Stomach (tissue), 9 donors: ENCODE data around the gene CPT1B. TPM values are rescaled to one million over a fixed set of nuclear protein-coding genes. Genes with fewer than 3 reads are reported as not detected.

ENCODE experiments used
- DNase-seq, 2 donors: peaks; one replicate each; pipeline versions ENCODE4 v3.0.0 to v3.0.0-alpha.2; 2013 to 2019
- H3K27ac ChIP-seq, 5 donors: fragments of 200-600 bp in 4 of 5; sonication (generic) in 4 of 5; one replicate each; pipeline ENCODE4 v1.5.1; 2013 to 2019; ENCODE audit warnings: mild to moderate bottlenecking in 1 of 5, moderate library complexity in 1 of 5
- H3K27me3 ChIP-seq, 3 donors: fragments of 200-600 bp; sonication (generic); one replicate each; pipeline ENCODE4 v1.5.1; 2017 to 2019; ENCODE audit warnings: mixed run types in 1 of 3
- H3K36me3 ChIP-seq, 4 donors: fragments of 200-600 bp; sonication (generic); 1 replicate in 3 of 4; 2 replicates in 1 of 4; pipeline ENCODE4 v1.5.1; 2016 to 2019
- H3K4me1 ChIP-seq, 4 donors: fragments of 200-600 bp; sonication (generic); one replicate each; pipeline ENCODE4 v1.5.1; 2016 to 2019
- H3K4me3 ChIP-seq, 4 donors: fragments of 200-600 bp; sonication (generic) in 3 of 4; one replicate each; pipeline ENCODE4 v1.5.1; 2016 to 2019; ENCODE audit warnings: mild to moderate bottlenecking in 1 of 4
- H3K9me3 ChIP-seq, 4 donors: fragments of 200-600 bp; sonication (generic); one replicate each; pipeline ENCODE4 v1.5.1; 2016 to 2019
- EP300 ChIP-seq: sonication (generic); formaldehyde crosslinking; IDR thresholded peaks from one replicate; pipeline ENCODE4 v1.6.1; 2017; ENCODE audit warnings: antibody characterized with exemption
- POLR2A ChIP-seq, 4 donors: fragments of 450-650 bp; IDR thresholded peaks; one replicate each; pipeline ENCODE4 v1.6.1; 2016; ENCODE audit warnings: antibody characterized with exemption in 4 of 4, control low read depth in 2 of 4, mild to moderate bottlenecking in 1 of 4, moderate library complexity in 1 of 4
- POLR2AphosphoS5 ChIP-seq, 3 donors: sonication (generic); formaldehyde crosslinking; IDR thresholded peaks; one replicate each; pipeline ENCODE4 v1.6.1; 2016; ENCODE audit warnings: antibody characterized with exemption in 3 of 3
- WGBS, 5 donors: extraction: QIAGEN DNeasy Blood & Tissue Kit in 3 of 5; methylation state at CpG; one replicate each; pipeline versions ENCODE4 v1.1.5 to v1.1.7; 2013 to 2018; 5-methylcytosine and 5-hydroxymethylcytosine counted together
- intact Hi-C: fragments of 100-400 bp; cut with DNase I; formaldehyde crosslinking; loops from one replicate; pipeline ENCODE4 v1.15.1; 2023; ENCODE audit warnings: low total_unique reads
- polyA plus RNA-seq, 3 donors: library from polyadenylated mRNA; stranded (reverse); fragments of 200-250 nt; gene quantifications; one replicate each; pipeline ENCODE4 v1.2.3, GENCODE V29; 2013
- total RNA-seq, 5 donors: library from RNA; depleted of rRNA; stranded (reverse); fragments of >200 nt; gene quantifications; one replicate each; pipeline versions ENCODE4 v1.1.0 to v1.2.3, GENCODE V29; 2014 to 2016
- TF ChIP-seq, protein P1 (sequence below), 7 experiments: fragments of 450-650 bp in 4 of 7; fragments of 200-600 bp in 3 of 7; sonication (generic) in 3 of 7; IDR thresholded peaks; one replicate each; pipeline ENCODE4 v1.5.1; 2016 to 2019; ENCODE audit warnings: antibody characterized with exemption in 7 of 7, control low read depth in 2 of 7, mild to moderate bottlenecking in 1 of 7
- donor health status: healthy with polysubstance abuse.
- donor health status: Bipolar disorder and iron deficiency.
- donor health status: healthy.

CPT1B gene
- total and polyA plus RNA-seq, 8 donors = 6.6 to 164 (median 21.0) TPM

DNA sequence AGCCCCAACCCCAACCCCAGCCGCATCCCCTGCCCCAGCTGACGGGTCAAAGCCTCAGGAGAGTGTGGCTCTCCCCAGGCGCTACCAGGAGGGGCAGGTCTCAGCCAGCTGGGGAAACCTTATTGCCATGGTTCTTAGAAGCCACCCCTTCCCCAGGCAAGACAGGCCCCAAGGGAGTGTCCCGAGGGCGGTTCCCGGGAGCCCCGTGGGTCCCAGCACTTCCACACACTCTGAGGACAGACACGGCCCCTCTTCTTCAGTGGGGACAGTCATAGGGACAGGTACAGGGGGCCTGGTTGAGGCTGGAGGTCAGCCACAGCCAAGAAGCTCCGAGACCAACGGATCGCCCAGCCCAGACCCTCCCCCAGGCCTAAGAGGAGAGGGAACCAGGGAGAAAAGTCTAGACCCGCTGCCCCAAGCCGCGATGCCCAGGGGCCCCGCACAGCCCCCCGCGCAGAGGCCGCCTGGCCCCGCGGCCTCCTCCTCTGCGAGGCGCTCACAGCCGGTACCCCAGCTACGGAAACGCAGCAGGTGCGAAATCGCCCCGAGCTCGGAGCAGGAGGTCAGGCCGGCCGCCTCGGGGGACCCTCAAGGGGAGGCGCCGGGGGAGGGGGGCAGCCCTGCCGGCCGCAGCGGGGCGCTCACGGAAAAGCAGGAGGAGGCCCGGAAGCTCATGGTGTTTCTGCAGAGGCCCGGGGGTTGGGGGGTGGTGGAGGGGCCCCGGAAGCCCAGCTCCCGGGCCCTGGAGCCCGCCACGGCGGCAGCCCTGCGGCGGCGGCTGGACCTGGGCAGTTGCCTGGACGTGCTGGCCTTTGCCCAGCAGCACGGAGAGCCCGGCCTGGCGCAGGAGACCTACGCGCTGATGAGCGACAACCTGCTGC lies 29.9 kb downstream of the CPT1B start:
- intact Hi-C loops = no loop called here
- H3K4me1 ChIP-seq = peaks cover 17 to 51% (median 34%) of the 10 kb centered on the region in 4 donors
- peak overlapping the region; percentile 29 to 42 (median 32) for H3K4me3 ChIP-seq
- H3K36me3 ChIP-seq = no peaks in the 10 kb centered on the region
- TF ChIP-seq, protein P1, sequence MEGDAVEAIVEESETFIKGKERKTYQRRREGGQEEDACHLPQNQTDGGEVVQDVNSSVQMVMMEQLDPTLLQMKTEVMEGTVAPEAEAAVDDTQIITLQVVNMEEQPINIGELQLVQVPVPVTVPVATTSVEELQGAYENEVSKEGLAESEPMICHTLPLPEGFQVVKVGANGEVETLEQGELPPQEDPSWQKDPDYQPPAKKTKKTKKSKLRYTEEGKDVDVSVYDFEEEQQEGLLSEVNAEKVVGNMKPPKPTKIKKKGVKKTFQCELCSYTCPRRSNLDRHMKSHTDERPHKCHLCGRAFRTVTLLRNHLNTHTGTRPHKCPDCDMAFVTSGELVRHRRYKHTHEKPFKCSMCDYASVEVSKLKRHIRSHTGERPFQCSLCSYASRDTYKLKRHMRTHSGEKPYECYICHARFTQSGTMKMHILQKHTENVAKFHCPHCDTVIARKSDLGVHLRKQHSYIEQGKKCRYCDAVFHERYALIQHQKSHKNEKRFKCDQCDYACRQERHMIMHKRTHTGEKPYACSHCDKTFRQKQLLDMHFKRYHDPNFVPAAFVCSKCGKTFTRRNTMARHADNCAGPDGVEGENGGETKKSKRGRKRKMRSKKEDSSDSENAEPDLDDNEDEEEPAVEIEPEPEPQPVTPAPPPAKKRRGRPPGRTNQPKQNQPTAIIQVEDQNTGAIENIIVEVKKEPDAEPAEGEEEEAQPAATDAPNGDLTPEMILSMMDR (IDR thresholded peaks at IDR 0.05) = no peak
- TF ChIP-seq POLR2A (IDR thresholded peaks at IDR 0.05) (no peak), EP300 (no peak), POLR2AphosphoS5 (IDR thresholded peaks at IDR 0.05) (no peak)
- H3K27me3 ChIP-seq = peaks cover 11 to 76% (median 26%) of the 10 kb centered on the region in 3 donors
- no peaks in the 10 kb centered on the region for H3K9me3 ChIP-seq
- peak in 1 of 2 donors; percentile 58 for DNase-seq
- WGBS, 5 donors = 9 to 21% (median 11%) methylated on average over 6 to 56 of the region's 56 CpGs
- H3K27ac ChIP-seq = peak overlapping the region; percentile 23 to 60 (median 28)

DNA sequence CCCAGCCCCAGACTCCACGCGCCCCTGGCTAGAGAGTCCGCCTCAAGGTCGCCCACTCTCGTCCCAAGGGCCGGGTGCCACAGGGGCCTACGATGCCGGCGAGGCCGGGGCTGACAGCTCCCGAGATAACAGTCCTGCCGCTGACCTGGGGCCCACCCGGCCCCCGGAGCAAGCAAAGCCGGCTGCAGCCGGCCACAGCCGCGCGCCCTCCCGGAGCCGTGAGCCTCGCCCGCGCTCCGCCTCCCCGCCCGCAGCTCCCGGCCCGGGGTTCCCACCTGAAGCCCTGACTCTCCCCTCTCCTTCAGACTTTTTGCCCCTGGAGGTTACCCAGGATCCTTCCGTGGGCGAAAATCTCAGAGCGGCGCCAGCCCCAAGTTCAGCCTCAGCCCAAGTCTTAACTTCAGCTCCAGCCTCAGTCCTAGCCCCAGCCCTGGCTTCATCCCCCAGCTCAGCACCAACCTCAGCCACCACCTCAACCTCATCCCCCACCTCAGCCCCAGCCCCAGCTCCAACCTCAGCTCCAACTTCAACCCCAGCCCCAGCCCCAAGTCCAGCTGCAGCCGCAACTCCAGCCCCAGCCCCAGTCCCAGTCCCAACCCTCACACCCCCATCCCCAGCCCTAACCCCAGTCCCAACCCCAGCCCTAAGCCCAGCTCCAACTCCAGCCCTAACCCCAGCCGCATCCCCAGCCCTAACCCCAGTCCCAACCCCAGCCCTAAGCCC lies 30.8 kb downstream of the CPT1B start:
- intact Hi-C loops = no loop called here
- Histone ChIP-seq H3K27me3 (peaks cover 11 to 76% (median 26%) of the 10 kb centered on the region in 3 donors), H3K9me3 (no peaks in the 10 kb centered on the region), H3K4me3 (no peak overlapping the region), H3K36me3 (no peaks in the 10 kb centered on the region), H3K27ac (no peak overlapping the region), H3K4me1 (peaks cover 17 to 51% (median 34%) of the 10 kb centered on the region in 4 donors)
- no peak for DNase-seq
- 13 to 38% (median 28%) methylated on average over 19 to 35 of the region's 35 CpGs for WGBS, 5 donors
- TF ChIP-seq EP300 (no peak), POLR2AphosphoS5 (IDR thresholded peaks at IDR 0.05) (no peak), POLR2A (IDR thresholded peaks at IDR 0.05) (no peak)
- TF ChIP-seq, protein P1 (IDR thresholded peaks at IDR 0.05) = no peak

DNA sequence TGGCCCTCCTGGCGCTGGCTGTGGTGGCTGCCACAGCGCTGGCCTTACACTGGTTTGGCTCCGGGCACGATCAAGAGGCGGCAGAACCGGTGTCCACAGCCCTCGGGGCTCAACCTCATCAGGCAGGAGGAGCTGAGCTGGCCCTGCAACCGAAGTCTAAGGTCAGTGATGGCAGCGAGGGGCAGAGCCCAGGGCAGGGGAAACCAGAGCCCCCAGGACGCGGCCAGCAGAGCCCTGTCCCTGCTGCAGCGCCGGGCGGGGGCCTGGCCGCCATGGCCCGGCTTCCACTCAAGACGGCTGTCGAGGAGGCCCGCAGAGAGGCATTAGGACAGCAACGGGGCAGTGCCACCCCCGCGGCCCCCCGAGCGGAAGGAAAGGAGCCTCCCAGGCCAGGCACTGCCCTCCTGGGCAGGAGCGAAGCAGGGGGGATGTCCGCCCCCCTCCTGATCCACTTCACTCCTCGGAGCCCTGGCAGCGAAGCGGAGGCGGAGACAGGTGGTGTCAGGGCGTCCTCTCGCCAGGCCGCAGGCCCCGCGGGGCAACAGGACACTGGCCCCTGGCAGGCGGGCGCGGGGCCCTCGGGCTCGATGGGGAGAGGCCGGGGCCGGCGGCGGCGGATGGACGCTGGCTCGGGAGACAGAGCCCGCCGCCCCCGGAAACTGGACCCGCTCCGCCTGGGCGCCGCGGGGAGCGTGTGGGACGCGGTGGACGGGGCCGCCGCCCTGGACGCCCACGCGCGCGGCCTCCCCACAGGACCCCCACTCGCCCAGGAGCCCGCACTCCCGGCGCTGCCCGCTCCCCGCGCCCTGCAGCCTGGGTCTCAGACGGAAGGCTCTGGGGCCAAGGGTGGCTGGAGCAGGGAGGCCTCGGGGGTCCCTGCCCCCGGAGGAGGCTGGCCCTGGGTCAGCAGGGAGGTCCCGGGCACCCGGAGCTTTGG lies 31.6 kb downstream of the CPT1B start:
- no peaks in the 10 kb centered on the region for H3K36me3 ChIP-seq
- H3K4me1 ChIP-seq = peaks cover 17 to 51% (median 34%) of the 10 kb centered on the region in 4 donors
- intact Hi-C loops = no loop called here
- H3K9me3 ChIP-seq = no peaks in the 10 kb centered on the region
- H3K27me3 ChIP-seq = peaks cover 11 to 76% (median 26%) of the 10 kb centered on the region in 3 donors
- no peak overlapping the region for H3K27ac ChIP-seq
- no peak for DNase-seq
- TF ChIP-seq, protein P1 (IDR thresholded peaks at IDR 0.05) = no peak
- no peak for TF ChIP-seq POLR2AphosphoS5 (IDR thresholded peaks at IDR 0.05)
- TF ChIP-seq EP300 = no peak
- TF ChIP-seq POLR2A (IDR thresholded peaks at IDR 0.05) = no peak
- WGBS, 5 donors = 53 to 70% (median 67%) methylated on average over 19 to 78 of the region's 78 CpGs
- no peak overlapping the region for H3K4me3 ChIP-seq
